Mesothelial cell of epicardium (in vitro differentiated cells): Measurements from ENCODE around the gene NUS1. TPM values are rescaled to one million over a fixed set of nuclear protein-coding genes. Genes with fewer than 3 reads are reported as not detected.
"Not testable (repeated sequence)": the region's sequence is repeated elsewhere in the genome, so short reads cannot be mapped to it uniquely, and the experiment has no call there.

Experiments
- DNase-seq, 2 experiments: peaks; one replicate each; pipeline ENCODE4 v3.0.0; 2021; ENCODE audit warnings: low spot score in 2 of 2; ENCODE audit not compliant: unreplicated experiment in 2 of 2
- H3K27ac Mint-ChIP-seq: 2 replicates; pipeline ENCODE4 v1.8.0; 2021; ENCODE audit warnings: mixed read lengths
- H3K27me3 Mint-ChIP-seq: 2 replicates; pipeline ENCODE4 v1.8.0; 2021; ENCODE audit warnings: low read depth, mixed read lengths
- H3K36me3 Mint-ChIP-seq: 2 replicates; pipeline ENCODE4 v1.8.0; 2021; ENCODE audit warnings: mixed read lengths
- H3K4me1 Mint-ChIP-seq: 2 replicates; pipeline ENCODE4 v1.8.0; 2021; ENCODE audit warnings: mixed read lengths
- H3K4me3 Mint-ChIP-seq: 2 replicates; pipeline ENCODE4 v1.8.0; 2021; ENCODE audit warnings: mild to moderate bottlenecking, moderate library complexity, mixed read lengths
- H3K9me3 Mint-ChIP-seq: 2 replicates; pipeline ENCODE4 v1.8.0; 2021; ENCODE audit warnings: mixed read lengths
- CTCF ChIP-seq: fragments of 200-600 bp; sonication (generic); IDR thresholded peaks from one replicate; pipeline ENCODE4 v1.5.0; 2021; ENCODE audit warnings: antibody characterized with exemption; ENCODE audit not compliant: unreplicated experiment
- total RNA-seq: library from RNA; stranded (reverse); gene quantifications from 3 replicates; pipeline ENCODE4 v1.2.1, GENCODE V29; 2021

The NUS1 gene
- total RNA-seq = 30.2 to 31.3 TPM (median 30.3 TPM) in 3 replicates

- no peak for TF ChIP-seq CTCF
- peak; percentile 85 to 95 for DNase-seq
- H3K36me3 Mint-ChIP-seq = no peaks in the 10 kb centered on the region
- no peaks in the 10 kb centered on the region for H3K9me3 Mint-ChIP-seq
- peaks cover 26% of the 10 kb centered on the region for H3K4me1 Mint-ChIP-seq
- peak within 1 kb of the TSS; percentile 93 for H3K27ac Mint-ChIP-seq
- H3K4me3 Mint-ChIP-seq = peak within 1 kb of the TSS; percentile 93
- no peaks in the 10 kb centered on the region for H3K27me3 Mint-ChIP-seq
Measured at GRCh38 chr6:117674991-117675657, at the start of gene NUS1. NUS1 (plus strand) TSS chr6:117675469; CDS start chr6:117675671, 202 bp downstream.

- H3K36me3 Mint-ChIP-seq = peaks cover 8% of the 10 kb centered on the region
- H3K4me3 Mint-ChIP-seq = no peak overlapping the region
- no peaks in the 10 kb centered on the region for H3K27me3 Mint-ChIP-seq
- H3K27ac Mint-ChIP-seq = no peak overlapping the region
- DNase-seq = no peak
- H3K9me3 Mint-ChIP-seq = peaks cover 37% of the 10 kb centered on the region
- no peaks in the 10 kb centered on the region for H3K4me1 Mint-ChIP-seq
- no peak for TF ChIP-seq CTCF
Measured at GRCh38 chr6:117627533-117627932, 47.7 kb upstream of the NUS1 start.

GRCh38 chr6:117629119-117629660 lies 46.1 kb upstream of the NUS1 start:
- Mint-ChIP-seq H3K27me3 (no peaks in the 10 kb centered on the region), H3K4me1 (no peaks in the 10 kb centered on the region), H3K27ac (no peak overlapping the region), H3K36me3 (peaks cover 6% of the 10 kb centered on the region), H3K9me3 (peaks cover 23% of the 10 kb centered on the region), H3K4me3 (no peak overlapping the region)
- no peak for TF ChIP-seq CTCF
- DNase-seq = no peak

GRCh38 chr6:117637770-117638169 lies 37.5 kb upstream of the NUS1 start:
- H3K27ac Mint-ChIP-seq = no peak overlapping the region
- no peaks in the 10 kb centered on the region for H3K36me3 Mint-ChIP-seq
- no peaks in the 10 kb centered on the region for H3K27me3 Mint-ChIP-seq
- H3K9me3 Mint-ChIP-seq = peaks cover 9% of the 10 kb centered on the region
- H3K4me3 Mint-ChIP-seq = no peak overlapping the region
- peaks cover 2% of the 10 kb centered on the region for H3K4me1 Mint-ChIP-seq
- TF ChIP-seq CTCF = no peak
- DNase-seq = no peak

GRCh38 chr6:117642976-117643375 lies 32.3 kb upstream of the NUS1 start:
- H3K27ac Mint-ChIP-seq = no peak overlapping the region
- no peaks in the 10 kb centered on the region for H3K27me3 Mint-ChIP-seq
- H3K36me3 Mint-ChIP-seq = no peaks in the 10 kb centered on the region
- no peaks in the 10 kb centered on the region for H3K4me1 Mint-ChIP-seq
- no peak overlapping the region for H3K4me3 Mint-ChIP-seq
- no peak for DNase-seq
- peaks cover 9% of the 10 kb centered on the region for H3K9me3 Mint-ChIP-seq
- TF ChIP-seq CTCF = no peak

- H3K4me1 Mint-ChIP-seq, H3K36me3 Mint-ChIP-seq, H3K27ac Mint-ChIP-seq, H3K27me3 Mint-ChIP-seq, H3K4me3 Mint-ChIP-seq, DNase-seq: not testable (repeated sequence)
- H3K9me3 Mint-ChIP-seq = peaks cover 13% of the 10 kb centered on the region
Measured at GRCh38 chr6:117651984-117652383, 23.3 kb upstream of the NUS1 start.
